NOMO-1 (cell line): ENCODE measurements around the gene RTCA.
"Not testable (repeated sequence)": the region's sequence is repeated elsewhere in the genome, so short reads cannot be mapped to it uniquely, and the experiment has no call there.

Experiments used
- DNase-seq, 2 experiments: peaks; one replicate each; lab custom pipeline; 2025; ENCODE audit not compliant: unreplicated experiment in 2 of 2; lab: John Stamatoyannopoulos, UW

RTCA gene

GRCh38 chr1:100305954-100306353, 39.9 kb downstream of the RTCA start:
- DNase-seq: no peak

- DNase-seq: peak in 1 of 2 experiments; percentile 26
Observed at GRCh38 chr1:100306735-100307313, 40.8 kb downstream of the RTCA start.

GRCh38 chr1:100308777-100309176, 42.8 kb downstream of the RTCA start:
- DNase-seq: peak in 1 of 2 experiments; percentile 24

- no peak for DNase-seq
Observed at GRCh38 chr1:100309863-100310262, 43.8 kb downstream of the RTCA start.

- DNase-seq: no peak
Observed at GRCh38 chr1:100313382-100313781, 47.4 kb downstream of the RTCA start.

GRCh38 chr1:100316622-100317021, 50.6 kb downstream of the RTCA start:
- no peak for DNase-seq

- DNase-seq: no peak
Observed at GRCh38 chr1:100320311-100321099, 54.5 kb downstream of the RTCA start.

GRCh38 chr1:100321100-100321493, 55.1 kb downstream of the RTCA start:
- no peak for DNase-seq

GRCh38 chr1:100321506-100321905, 55.5 kb downstream of the RTCA start:
- DNase-seq: no peak

- DNase-seq: no peak
Observed at GRCh38 chr1:100322436-100323211, 56.6 kb downstream of the RTCA start.

GRCh38 chr1:100323419-100324106, 57.5 kb downstream of the RTCA start:
- DNase-seq: no peak

GRCh38 chr1:100325415-100326324, 59.7 kb downstream of the RTCA start:
- no peak for DNase-seq

GRCh38 chr1:100326325-100326670, 60.3 kb downstream of the RTCA start:
- not testable (repeated sequence) for DNase-seq

- peak in 1 of 2 experiments; percentile 61 for DNase-seq
Observed at GRCh38 chr1:100328133-100328532, 62.1 kb downstream of the RTCA start.

- DNase-seq: not testable (repeated sequence)
Observed at GRCh38 chr1:100331146-100331545, 65.1 kb downstream of the RTCA start.

GRCh38 chr1:100332331-100332730, 66.3 kb downstream of the RTCA start:
- DNase-seq: no peak

- no peak for DNase-seq
Observed at GRCh38 chr1:100335436-100335835, 69.4 kb downstream of the RTCA start.

GRCh38 chr1:100337878-100338277, 71.9 kb downstream of the RTCA start:
- DNase-seq: not testable (repeated sequence)

- DNase-seq: not testable (repeated sequence)
Observed at GRCh38 chr1:100339735-100340134, 73.7 kb downstream of the RTCA start.

GRCh38 chr1:100340494-100340893, 74.5 kb downstream of the RTCA start:
- DNase-seq: no peak
